Karpas-422 (cell line): ENCODE measurements around the gene MMD2. TPM values are rescaled to one million over a fixed set of nuclear protein-coding genes. Genes with fewer than 3 reads are reported as not detected.

Experiments
- DNase-seq: peaks from one replicate; pipeline ENCODE4 v3.0.0-alpha.2; 2015
- H2AFZ ChIP-seq: fragments of 200-600 bp; sonication (generic); 2 replicates; pipeline ENCODE4 v1.6.1; 2014; ENCODE audit warnings: antibody characterized with exemption, low read length, mixed read lengths
- H3K27ac ChIP-seq: fragments of 200-600 bp; sonication (generic); 2 replicates; pipeline ENCODE4 v1.5.1; 2014; ENCODE audit warnings: mild to moderate bottlenecking, low read length, moderate library complexity
- H3K27me3 ChIP-seq: fragments of 200-600 bp; sonication (generic); 2 replicates; pipeline ENCODE4 v1.6.1; 2014; ENCODE audit warnings: low read length, mixed read lengths
- H3K36me3 ChIP-seq: fragments of 200-600 bp; sonication (generic); 2 replicates; pipeline ENCODE4 v1.6.1; 2014; ENCODE audit warnings: low read length, mixed read lengths; ENCODE audit not compliant: insufficient read depth
- H3K4me1 ChIP-seq: fragments of 200-600 bp; sonication (generic); 2 replicates; pipeline ENCODE4 v1.6.1; 2014; ENCODE audit warnings: mild to moderate bottlenecking, low read length, mixed read lengths
- H3K4me2 ChIP-seq: fragments of 200-600 bp; sonication (generic); 2 replicates; pipeline ENCODE4 v1.6.1; 2014; ENCODE audit warnings: low read length, low read depth, mild to moderate bottlenecking; ENCODE audit not compliant: poor library complexity, severe bottlenecking
- H3K4me3 ChIP-seq: fragments of 200-600 bp; sonication (generic); 2 replicates; pipeline ENCODE4 v1.5.1; 2014; ENCODE audit warnings: mild to moderate bottlenecking, antibody characterized with exemption, low read length, mixed read lengths
- H3K79me2 ChIP-seq: fragments of 200-600 bp; sonication (generic); 2 replicates; pipeline ENCODE4 v1.6.1; 2014; ENCODE audit warnings: mild to moderate bottlenecking, low read length, mixed read lengths
- H3K9ac ChIP-seq: fragments of 200-600 bp; sonication (generic); 2 replicates; pipeline ENCODE4 v1.6.0; 2014; ENCODE audit warnings: low read length
- H3K9me2 ChIP-seq: fragments of 200-600 bp; sonication (generic), shearing (Covaris generic); replicated peaks from 2 replicates; pipeline ENCODE4 v1.6.0; 2014; ENCODE audit warnings: mild to moderate bottlenecking, low read length, moderate library complexity; ENCODE audit not compliant: insufficient read depth
- H3K9me3 ChIP-seq: fragments of 300-700, 200-600 bp; sonication (generic); 2 replicates; pipeline ENCODE4 v1.6.1; 2014; ENCODE audit warnings: low read length, mixed read lengths
- H4K20me1 ChIP-seq: fragments of 200-600 bp; sonication (generic); 2 replicates; pipeline ENCODE4 v1.6.1; 2014; ENCODE audit warnings: mild to moderate bottlenecking, antibody characterized with exemption, low read length, low read depth; ENCODE audit not compliant: insufficient read depth
- total RNA-seq: library from RNA; depleted of rRNA; stranded (reverse); fragments of >200 nt; shearing (Covaris generic); gene quantifications from 2 replicates; pipeline ENCODE4 v1.2.3, GENCODE V29; 2014; ENCODE audit warnings: low replicate concordance

MMD2 gene
- total RNA-seq, 1 experiment from 2014 or later, result not detected

- H4K20me1 ChIP-seq, result no peaks in the 10 kb centered on the region
- no peak overlapping the region for H3K9ac ChIP-seq
- no peaks in the 10 kb centered on the region for H3K9me2 ChIP-seq
- no peak overlapping the region for H2AFZ ChIP-seq
- no peaks in the 10 kb centered on the region for H3K9me3 ChIP-seq
- DNase-seq, result no peak
- H3K4me3 ChIP-seq, result no peak overlapping the region
- H3K79me2 ChIP-seq, result no peaks in the 10 kb centered on the region
- H3K4me1 ChIP-seq, result no peaks in the 10 kb centered on the region
- no peak overlapping the region for H3K4me2 ChIP-seq
- no peaks in the 10 kb centered on the region for H3K27me3 ChIP-seq
- no peak overlapping the region for H3K27ac ChIP-seq
- H3K36me3 ChIP-seq, result no peaks in the 10 kb centered on the region
These were observed 82.4 kb downstream of the MMD2 start for GRCh38 chr7:4876586-4876985.

DNA sequence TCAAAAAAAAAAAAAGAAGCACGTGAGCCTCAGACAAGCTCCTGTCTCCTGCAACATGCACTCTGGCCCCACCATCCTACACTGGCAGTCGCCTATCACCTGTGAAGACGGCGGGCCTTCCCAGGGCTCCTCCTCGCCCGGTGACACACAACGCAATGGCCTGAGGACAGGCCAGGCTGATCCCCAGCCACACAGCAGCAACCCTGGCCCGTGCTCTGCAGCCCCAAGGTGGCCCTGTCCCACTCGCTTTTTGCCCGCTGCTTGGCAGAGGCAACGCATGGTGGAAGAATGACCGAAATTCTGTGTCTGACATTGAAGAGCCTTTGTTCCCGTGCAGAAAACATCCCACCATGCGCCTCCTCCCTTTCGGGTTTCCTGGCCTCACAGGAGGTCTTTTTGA lies 83.6 kb downstream of the MMD2 start:
- H3K4me1 ChIP-seq, result no peaks in the 10 kb centered on the region
- no peaks in the 10 kb centered on the region for H4K20me1 ChIP-seq
- H3K27me3 ChIP-seq, result no peaks in the 10 kb centered on the region
- no peak for DNase-seq
- no peaks in the 10 kb centered on the region for H3K9me3 ChIP-seq
- no peaks in the 10 kb centered on the region for H3K9me2 ChIP-seq
- no peak overlapping the region for H3K4me2 ChIP-seq
- no peaks in the 10 kb centered on the region for H3K79me2 ChIP-seq
- no peak overlapping the region for H2AFZ ChIP-seq
- H3K9ac ChIP-seq, result no peak overlapping the region
- no peak overlapping the region for H3K4me3 ChIP-seq
- H3K27ac ChIP-seq, result no peak overlapping the region
- H3K36me3 ChIP-seq, result no peaks in the 10 kb centered on the region

DNA sequence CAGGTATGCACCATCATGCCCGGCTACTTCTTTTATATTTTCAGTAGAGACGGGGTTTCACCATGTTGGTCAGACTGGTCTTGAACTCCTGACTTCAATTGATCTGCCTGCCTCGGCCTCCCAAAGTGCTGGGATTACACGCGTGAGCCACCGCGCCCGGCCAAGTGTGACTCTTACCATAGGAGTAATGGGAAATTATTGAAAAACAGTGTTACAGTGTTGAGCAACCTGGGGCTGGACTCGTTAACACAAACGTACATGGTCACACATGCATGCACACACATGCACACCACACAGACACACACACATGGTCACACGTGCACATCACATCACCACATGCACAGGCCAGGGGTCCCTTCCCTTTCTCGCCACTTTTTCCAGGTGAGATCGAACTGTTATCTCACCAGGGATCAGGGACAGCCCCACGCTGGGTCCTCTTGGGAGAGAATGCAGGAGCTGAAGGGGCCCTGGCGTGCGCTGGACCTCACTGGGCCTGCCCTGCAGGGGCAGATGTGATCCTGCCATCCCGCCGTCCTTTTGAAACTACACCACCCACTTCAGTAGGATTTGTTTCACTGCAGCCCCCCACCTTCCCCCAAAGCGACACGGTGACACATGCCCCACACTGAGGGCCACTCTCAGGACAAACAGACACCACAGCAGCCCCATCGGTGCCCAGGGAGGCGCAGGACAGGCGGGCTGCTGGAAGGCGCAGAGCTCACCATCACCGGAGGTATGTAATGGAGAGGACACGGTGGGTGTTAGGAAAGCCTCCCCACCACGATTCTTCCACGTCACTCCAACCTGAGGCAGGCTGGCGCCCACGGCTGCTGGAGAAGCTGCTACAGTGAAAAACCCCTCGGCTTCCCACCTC lies 85.7 kb downstream of the MMD2 start:
- Histone ChIP-seq H4K20me1 (no peaks in the 10 kb centered on the region), H3K4me1 (no peaks in the 10 kb centered on the region), H3K27me3 (no peaks in the 10 kb centered on the region), H3K9me2 (no peaks in the 10 kb centered on the region), H3K4me3 (no peak overlapping the region), H3K9me3 (no peaks in the 10 kb centered on the region), H3K4me2 (no peak overlapping the region), H3K36me3 (no peaks in the 10 kb centered on the region), H3K27ac (no peak overlapping the region), H3K79me2 (no peaks in the 10 kb centered on the region), H3K9ac (no peak overlapping the region), H2AFZ (no peak overlapping the region)
- DNase-seq, result no peak

DNA sequence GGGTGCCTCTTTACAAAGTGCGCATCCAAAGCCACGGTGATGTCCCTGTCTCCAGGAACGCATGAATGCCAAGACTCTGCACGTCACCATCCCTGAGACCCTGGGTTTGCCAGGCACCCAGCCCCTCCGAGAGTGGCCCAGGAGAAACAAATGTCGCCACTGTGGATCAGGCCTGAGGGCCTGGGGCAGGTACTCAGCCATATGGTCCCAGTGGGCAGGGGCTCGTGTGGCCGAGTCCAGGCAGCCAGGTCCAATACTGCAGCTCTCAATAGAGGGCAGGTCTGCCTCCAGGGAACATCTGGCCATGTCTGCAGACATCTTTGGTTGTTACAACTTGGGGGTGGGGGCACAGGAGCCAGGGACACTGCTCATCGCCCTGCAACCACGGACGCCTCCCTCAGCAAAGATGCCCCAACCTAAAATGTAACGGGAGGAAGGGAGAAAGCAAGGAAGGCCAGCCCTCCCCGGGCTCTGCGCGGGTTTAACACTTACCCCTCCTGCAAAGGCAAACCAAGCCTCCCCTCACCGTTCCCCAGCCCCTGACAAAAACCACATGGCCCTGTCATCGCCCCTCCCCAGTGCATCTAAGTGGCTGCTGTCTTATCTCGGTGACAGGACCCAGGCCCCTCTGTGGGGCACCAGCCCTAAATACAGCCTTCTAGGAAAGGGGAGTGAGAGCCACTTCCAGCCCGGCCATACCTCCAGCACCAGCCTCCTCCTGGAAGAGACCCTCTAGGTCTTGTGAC lies 86.9 kb downstream of the MMD2 start:
- no peak overlapping the region for H3K4me3 ChIP-seq
- no peaks in the 10 kb centered on the region for H3K9me2 ChIP-seq
- H4K20me1 ChIP-seq, result no peaks in the 10 kb centered on the region
- H3K79me2 ChIP-seq, result no peaks in the 10 kb centered on the region
- no peak overlapping the region for H3K27ac ChIP-seq
- no peak overlapping the region for H3K4me2 ChIP-seq
- no peak overlapping the region for H3K9ac ChIP-seq
- no peaks in the 10 kb centered on the region for H3K9me3 ChIP-seq
- no peaks in the 10 kb centered on the region for H3K36me3 ChIP-seq
- no peaks in the 10 kb centered on the region for H3K27me3 ChIP-seq
- DNase-seq, result no peak
- no peak overlapping the region for H2AFZ ChIP-seq
- H3K4me1 ChIP-seq, result no peaks in the 10 kb centered on the region

GRCh38 chr7:4871056-4871680 lies 87.8 kb downstream of the MMD2 start:
- Histone ChIP-seq H3K36me3 (no peaks in the 10 kb centered on the region), H3K9me3 (no peaks in the 10 kb centered on the region), H3K27me3 (no peaks in the 10 kb centered on the region), H4K20me1 (no peaks in the 10 kb centered on the region), H3K4me1 (no peaks in the 10 kb centered on the region), H3K9me2 (no peaks in the 10 kb centered on the region), H3K79me2 (no peaks in the 10 kb centered on the region), H2AFZ (no peak overlapping the region), H3K4me2 (no peak overlapping the region), H3K4me3 (no peak overlapping the region), H3K27ac (no peak overlapping the region), H3K9ac (no peak overlapping the region)
- no peak for DNase-seq

DNA sequence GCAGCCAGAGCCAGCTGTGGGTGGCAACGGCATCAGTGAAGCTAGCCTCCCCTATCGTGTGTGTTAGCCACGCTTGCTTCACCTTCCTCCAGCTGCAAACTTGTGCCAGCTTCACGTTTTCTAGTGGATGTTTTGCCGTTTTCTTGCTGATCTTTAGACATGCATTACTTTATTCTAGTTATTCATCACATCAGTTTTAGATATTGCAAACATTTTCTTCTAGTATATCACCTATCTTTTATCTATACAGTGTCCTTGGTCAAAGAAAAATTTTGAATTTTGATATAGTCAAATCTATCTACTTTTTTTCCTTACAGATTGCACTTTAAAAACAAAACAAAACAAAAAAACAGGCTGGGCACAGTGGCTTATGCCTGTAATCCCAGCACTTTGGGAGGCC lies 90.5 kb downstream of the MMD2 start:
- DNase-seq, result no peak
- H3K36me3 ChIP-seq, result no peaks in the 10 kb centered on the region
- H3K4me3 ChIP-seq, result no peak overlapping the region
- no peaks in the 10 kb centered on the region for H3K4me1 ChIP-seq
- H3K9me3 ChIP-seq, result no peaks in the 10 kb centered on the region
- no peaks in the 10 kb centered on the region for H4K20me1 ChIP-seq
- H3K27me3 ChIP-seq, result no peaks in the 10 kb centered on the region
- H3K4me2 ChIP-seq, result no peak overlapping the region
- no peak overlapping the region for H2AFZ ChIP-seq
- no peaks in the 10 kb centered on the region for H3K9me2 ChIP-seq
- H3K27ac ChIP-seq, result no peak overlapping the region
- no peaks in the 10 kb centered on the region for H3K79me2 ChIP-seq
- no peak overlapping the region for H3K9ac ChIP-seq

DNA sequence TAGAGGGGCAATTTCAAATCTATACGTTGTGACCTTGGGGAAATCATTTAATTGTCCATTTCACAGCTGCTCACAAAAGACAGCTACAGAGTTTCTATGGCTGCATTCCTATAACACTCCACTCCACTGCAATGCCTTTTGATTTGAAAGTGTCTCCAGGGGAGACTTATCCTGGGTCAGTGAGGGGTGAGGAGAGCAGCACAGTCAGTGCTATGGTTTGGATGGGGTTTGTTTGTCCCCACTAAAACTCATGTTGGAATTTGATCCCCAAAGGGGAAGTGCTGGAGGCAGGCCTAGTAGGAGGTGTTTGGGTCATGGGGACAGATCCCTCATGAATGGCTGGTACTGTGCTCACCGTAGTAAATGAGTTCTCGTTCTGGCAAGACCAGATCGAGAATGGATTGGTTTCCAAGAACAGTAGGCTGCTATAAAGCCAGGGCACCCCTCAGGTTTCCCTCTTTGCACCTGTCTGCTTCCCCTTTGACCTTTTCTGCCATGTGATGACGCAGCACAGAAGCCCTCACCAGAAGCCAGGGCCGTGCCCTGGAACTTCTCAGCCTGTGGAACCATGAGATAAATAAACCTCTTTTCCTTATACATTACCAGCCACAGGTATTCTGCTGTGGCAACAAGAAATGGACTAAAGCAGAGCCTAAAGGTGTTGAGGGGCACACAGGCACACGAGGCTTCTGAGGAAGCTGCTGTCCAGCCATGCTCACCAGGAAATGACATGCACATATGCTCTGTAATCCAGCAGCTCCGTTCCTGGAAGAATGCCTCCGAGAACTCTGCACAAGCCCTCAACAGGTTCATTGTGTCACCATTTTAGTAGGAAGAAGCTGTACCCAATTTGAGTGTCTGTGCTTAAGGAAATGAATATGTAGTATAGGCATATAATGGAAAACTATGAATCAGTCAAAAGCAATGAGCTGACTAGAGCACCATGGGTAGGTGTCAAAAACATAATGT lies 92.2 kb downstream of the MMD2 start:
- Histone ChIP-seq H2AFZ (no peak overlapping the region), H4K20me1 (no peaks in the 10 kb centered on the region), H3K27me3 (no peaks in the 10 kb centered on the region), H3K9me2 (no peaks in the 10 kb centered on the region), H3K27ac (no peak overlapping the region), H3K79me2 (no peaks in the 10 kb centered on the region), H3K4me1 (no peaks in the 10 kb centered on the region), H3K4me3 (no peak overlapping the region), H3K36me3 (no peaks in the 10 kb centered on the region), H3K4me2 (no peak overlapping the region), H3K9me3 (no peaks in the 10 kb centered on the region), H3K9ac (no peak overlapping the region)
- no peak for DNase-seq
